Lower leg skin (tissue), 3 donors: ENCODE results near the gene INPP5F.

ENCODE experiments used
- CTCF ChIP-seq, 3 donors: fragments of 450-650 bp; IDR thresholded peaks; one replicate each; pipeline ENCODE4 v1.5.1; 2016; ENCODE audit warnings: antibody characterized with exemption in 3 of 3, mild to moderate bottlenecking in 3 of 3, moderate library complexity in 2 of 3
- POLR2A ChIP-seq, 2 donors: fragments of 450-650 bp; IDR thresholded peaks; one replicate each; pipeline ENCODE4 v1.6.1; 2016 to 2017; ENCODE audit warnings: antibody characterized with exemption in 2 of 2, mild to moderate bottlenecking in 1 of 2, moderate library complexity in 1 of 2

DNA sequence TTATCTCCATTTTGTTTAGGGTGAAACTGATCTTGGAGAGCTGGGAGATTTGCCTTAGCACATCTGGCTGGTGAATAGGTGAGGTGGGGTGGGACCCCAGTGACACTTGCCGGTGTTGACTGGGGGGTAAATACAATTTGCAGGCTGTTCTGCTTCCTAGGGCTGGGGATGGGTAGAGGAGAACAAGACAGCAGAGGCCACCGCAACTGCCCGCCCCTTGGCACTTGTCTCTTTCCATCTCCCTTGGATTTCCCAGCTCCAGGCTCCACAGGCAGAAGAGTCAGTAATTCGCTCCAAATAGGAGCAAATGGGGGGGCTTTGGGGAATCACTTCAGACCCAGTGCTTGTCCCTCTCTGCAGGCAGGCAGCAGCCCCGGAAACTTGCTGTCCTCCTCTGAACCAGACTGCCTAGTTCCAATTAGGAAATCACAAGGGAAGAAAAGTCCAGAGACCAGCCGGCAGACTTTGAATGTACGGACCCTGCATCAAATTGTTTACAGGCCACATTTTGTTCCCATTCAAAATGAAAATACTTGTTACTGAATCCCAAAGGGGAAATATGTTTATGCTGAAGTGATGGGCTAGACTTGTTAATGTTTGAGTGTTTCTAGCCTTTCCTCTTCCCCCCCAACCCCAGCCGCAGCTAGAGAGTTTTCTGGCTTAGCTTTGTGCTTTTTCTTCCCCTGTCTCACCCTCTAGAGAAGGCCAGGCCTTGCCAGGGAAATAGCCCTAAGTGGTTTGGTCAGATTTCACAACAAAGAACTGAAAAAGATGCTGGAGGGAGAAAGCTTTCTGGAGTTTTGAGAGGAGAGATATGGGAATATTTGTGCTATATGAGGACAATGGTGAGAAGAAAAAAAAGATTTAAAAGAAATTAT lies 10.0 kb upstream of the INPP5F start:
- no peak for TF ChIP-seq POLR2A (IDR thresholded peaks at IDR 0.05)
- no peak for TF ChIP-seq CTCF (IDR thresholded peaks at IDR 0.05)
